HG03064 (cell line): ENCODE measurements around the gene HHAT.
A peak's percentile ranks its signal among the peaks of the same experiment; 100 is the strongest.
"Not testable (repeated sequence)": the region's sequence is repeated elsewhere in the genome, so short reads cannot be mapped to it uniquely, and the experiment has no call there.

Experiments
- ATAC-seq: cut with Tn5 transposase; IDR thresholded peaks from one replicate; pipeline ENCODE4 v1.9.1; 2021; ENCODE audit warnings: low read depth; ENCODE audit not compliant: unreplicated experiment

Gene HHAT

GRCh38 chr1:210384625-210385024 lies 55.9 kb downstream of the HHAT start:
- ATAC-seq, result no peak

GRCh38 chr1:210385228-210385627 lies 56.5 kb downstream of the HHAT start:
- no peak for ATAC-seq

- ATAC-seq, result no peak
Observed at GRCh38 chr1:210394281-210394821, 65.6 kb downstream of the HHAT start.

- ATAC-seq, result no peak
Observed at GRCh38 chr1:210396541-210396940, 67.8 kb downstream of the HHAT start.

- no peak for ATAC-seq
Observed at GRCh38 chr1:210397252-210397651, 68.5 kb downstream of the HHAT start.

- ATAC-seq, result no peak
Observed at GRCh38 chr1:210397681-210398080, 69.0 kb downstream of the HHAT start.

- ATAC-seq, result no peak
Observed at GRCh38 chr1:210398466-210398865, 69.8 kb downstream of the HHAT start.

GRCh38 chr1:210400043-210400840 lies 71.5 kb downstream of the HHAT start:
- ATAC-seq, result peak; percentile 87

GRCh38 chr1:210402560-210402959 lies 73.9 kb downstream of the HHAT start:
- ATAC-seq, result no peak

- ATAC-seq, result no peak
Observed at GRCh38 chr1:210405316-210405715, 76.6 kb downstream of the HHAT start.

- not testable (repeated sequence) for ATAC-seq
Observed at GRCh38 chr1:210406341-210406740, 77.6 kb downstream of the HHAT start.

- no peak for ATAC-seq
Observed at GRCh38 chr1:210407207-210407886, 78.6 kb downstream of the HHAT start.

GRCh38 chr1:210407887-210408252 lies 79.2 kb downstream of the HHAT start:
- no peak for ATAC-seq

- no peak for ATAC-seq
Observed at GRCh38 chr1:210412240-210412639, 83.5 kb downstream of the HHAT start.

GRCh38 chr1:210413951-210414350 lies 85.2 kb downstream of the HHAT start:
- ATAC-seq, result no peak

GRCh38 chr1:210415846-210416448 lies 87.2 kb downstream of the HHAT start:
- ATAC-seq, result no peak

- ATAC-seq, result no peak
Observed at GRCh38 chr1:210416681-210417080, 88.0 kb downstream of the HHAT start.

- no peak for ATAC-seq
Observed at GRCh38 chr1:210417881-210418280, 89.2 kb downstream of the HHAT start.

GRCh38 chr1:210418863-210419650 lies 90.4 kb downstream of the HHAT start:
- ATAC-seq, result no peak

- not testable (repeated sequence) for ATAC-seq
Observed at GRCh38 chr1:210426696-210427095, 98.0 kb downstream of the HHAT start.

- ATAC-seq, result no peak
Observed at GRCh38 chr1:210428696-210429095, 100.0 kb downstream of the HHAT start.
